HG03571 (cell line): ENCODE measurements around the gene BTBD2.

Source experiments
- ATAC-seq: cut with Tn5 transposase; IDR thresholded peaks from one replicate; pipeline ENCODE4 v1.9.1; 2021; ENCODE audit not compliant: unreplicated experiment

BTBD2 gene

DNA sequence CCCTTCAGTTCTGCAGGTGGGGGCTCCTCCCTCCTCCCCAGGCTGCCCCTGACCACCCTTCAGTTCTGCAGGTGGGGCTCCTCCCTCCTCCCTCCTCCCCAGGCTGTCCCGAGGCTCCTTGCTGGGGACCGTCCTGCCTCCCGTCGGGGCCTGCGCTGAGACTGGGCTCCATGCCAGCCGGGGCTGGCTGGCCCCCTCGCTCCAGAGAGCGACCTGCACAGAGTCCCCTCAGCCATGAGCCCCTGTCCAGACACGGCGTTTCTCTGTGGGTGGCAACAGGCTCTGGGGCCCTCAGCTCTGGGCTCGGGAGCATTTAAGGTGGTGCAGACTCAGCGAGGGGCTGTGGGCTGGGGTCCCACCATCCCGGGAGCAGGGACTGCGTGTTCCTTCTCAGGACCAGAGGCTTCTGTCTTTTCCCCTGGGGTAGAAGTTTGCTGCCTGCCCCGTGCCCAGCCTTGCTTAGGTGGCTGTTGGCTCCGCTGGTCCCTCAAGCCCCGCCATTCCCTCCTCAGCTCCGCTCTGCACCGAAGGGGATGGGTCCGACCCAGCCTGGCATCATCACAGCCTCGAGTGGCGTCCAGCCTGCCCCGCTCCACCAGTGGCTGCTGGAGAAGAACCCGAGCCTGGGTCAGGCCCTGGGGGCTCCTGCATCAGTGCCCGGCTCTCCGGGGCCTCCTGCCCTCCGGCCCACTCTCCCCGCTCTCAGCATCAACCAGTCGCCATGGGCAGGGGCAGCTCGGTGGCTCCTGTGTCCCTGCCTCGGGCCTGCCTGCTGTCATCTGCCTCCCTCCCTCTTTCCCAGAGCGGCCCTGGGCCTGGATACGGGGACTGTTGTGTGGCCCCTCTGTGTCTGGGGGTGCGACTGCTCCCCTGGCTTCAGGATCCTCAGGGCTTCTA, 47.0 kb downstream of the BTBD2 start:
- no peak for ATAC-seq

DNA sequence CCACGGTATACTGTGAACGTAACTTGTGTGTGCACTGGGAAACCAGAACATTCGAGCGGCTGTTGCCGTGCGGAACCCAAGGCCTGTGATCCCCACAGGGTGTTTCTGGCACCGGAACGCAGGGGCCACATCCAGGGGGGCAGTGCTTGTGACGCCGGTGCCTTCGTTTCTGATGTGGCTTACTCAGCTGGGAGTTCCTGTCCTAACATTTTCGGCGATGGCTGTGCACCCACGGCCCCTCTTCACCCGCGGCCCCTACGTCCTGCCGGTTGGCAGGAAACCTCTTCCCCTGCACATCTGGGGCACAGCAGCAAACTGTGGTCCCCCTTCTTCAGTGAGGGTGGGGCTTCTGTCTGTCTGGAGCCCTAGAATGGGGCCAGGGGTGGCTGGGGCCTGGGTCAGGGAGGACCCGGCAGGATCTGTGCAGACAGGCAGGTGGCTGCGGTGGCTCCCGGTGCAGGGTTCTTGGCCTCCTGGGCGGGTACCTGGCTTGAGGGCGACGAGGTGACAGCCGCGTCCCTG, 48.4 kb downstream of the BTBD2 start:
- no peak for ATAC-seq

DNA sequence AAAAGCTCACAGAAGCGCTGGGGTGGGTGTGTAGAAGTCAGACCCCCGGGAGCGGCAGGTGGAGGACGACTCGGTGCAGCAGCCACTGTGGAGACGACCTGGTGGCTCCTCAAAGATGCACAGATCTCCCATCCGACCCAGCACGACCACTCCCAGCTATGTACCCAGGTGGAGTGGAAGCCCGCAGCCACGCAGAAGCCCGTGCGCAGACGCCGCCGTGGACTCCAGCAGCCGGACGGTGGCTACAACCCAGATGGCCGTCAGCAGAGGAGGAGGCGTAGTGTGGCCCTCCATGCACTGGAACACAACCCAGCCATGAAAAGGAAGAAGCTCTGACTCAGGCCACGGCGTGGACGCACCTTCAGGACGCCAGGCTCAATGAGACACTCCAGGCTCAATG, 52.8 kb downstream of the BTBD2 start:
- ATAC-seq = no peak

DNA sequence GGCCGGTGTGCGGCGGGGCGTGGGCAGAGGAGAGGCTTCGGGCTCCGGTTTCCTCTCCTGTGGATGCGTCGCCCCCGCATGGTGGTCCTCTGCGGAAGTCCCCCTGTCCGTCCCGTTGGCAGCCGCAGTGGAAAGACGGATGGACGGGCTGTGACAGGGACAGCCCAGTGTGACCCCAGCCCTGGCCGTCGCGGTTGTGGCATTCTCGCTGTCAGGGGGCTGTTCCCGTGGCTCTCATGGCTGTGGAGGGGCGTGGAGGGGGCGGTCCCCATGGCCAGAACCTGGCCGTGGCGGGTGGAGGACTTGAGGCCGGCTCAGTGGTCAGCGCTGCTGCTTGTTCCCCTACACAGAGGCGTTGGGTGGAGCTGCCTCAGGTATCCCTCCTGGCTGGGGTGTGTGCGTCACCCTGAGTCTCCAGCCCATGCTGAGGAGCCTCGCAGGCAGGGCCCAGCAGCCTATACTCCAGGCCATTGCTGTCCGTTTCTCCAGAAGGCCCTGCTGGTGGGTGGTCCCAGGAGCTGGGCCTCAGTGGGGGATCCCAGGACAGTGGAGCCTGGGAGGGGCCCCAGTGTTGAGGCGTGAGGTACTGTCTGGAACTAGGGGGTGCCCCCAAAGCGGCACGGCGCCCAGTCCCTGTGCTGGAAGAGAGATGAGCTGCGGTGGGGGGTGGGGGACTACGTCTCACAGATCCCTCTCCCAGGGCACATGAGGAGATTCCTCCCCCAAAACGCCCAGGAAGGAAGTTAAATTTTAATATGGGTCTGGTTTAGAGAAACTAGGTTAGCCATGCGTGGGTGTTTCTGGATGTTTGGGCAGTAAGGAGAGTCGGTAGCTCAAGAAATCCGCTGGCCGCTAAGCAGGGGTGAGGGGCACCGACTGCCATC, 54.3 kb downstream of the BTBD2 start:
- ATAC-seq = no peak

DNA sequence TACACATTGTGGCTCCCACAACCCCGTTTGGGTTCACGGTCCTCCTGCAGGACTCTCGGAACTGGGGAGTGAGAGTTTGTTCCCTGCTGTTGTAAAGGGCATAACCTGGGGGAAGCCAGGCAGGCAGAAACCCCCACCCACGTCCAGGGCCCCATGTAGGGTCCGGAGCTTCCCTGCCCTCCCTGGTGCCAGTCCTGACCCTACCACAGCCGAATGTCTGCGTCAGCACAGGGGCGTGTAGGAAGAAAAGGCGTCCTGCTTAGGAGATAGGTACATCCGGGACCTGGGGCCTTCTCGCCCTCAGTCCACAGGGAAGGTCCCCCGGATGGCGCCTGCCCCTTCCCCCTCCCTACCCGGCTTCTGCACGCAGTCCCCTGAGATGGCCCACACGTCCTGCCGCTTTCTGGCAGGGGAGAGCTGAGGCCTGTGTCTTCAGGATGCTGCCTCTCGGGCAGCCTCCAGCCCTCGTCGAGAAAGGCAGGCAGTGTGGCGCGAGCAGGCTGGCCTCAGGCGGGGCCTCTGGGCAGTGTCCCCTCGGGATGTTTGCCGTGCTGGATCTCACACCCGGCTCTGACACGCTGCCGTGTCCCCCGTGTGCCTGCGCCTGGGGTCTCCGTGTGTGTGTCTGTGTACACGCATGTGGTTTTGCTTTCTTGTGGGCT, 55.5 kb downstream of the BTBD2 start:
- no peak for ATAC-seq

DNA sequence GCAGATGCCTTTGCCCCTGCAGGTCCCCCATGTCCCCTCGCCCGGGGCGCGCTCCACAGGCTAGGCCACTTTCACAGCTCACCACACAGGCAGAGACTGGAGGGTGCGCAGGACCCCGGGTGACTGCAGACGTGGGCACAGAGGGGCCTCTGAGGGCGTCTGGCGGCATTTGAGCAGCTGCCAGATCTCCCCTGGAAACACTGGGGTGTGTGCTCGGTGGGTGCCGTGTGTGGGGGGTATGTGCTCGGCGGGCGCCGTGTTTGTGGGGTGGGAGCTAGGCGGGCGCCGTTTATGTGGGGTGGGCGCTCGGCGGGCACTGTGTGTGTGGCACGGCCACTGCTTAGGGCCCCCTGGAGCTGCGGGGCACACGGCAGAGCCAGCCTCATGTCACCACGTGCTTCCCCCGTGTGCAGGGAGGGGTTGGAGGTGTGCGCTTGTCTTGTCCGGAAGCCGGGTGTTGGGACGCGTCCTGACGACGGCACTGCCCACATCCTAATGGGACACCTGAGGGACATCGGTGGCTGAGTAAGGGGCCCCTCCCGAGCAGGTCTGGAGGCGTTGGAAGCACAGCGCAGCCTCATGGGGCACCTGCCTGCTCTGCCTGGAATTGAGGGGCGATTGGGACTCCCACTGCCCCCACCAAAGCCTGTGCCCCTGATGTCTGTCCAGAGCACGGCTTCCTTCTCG, 57.8 kb downstream of the BTBD2 start:
- no peak for ATAC-seq

DNA sequence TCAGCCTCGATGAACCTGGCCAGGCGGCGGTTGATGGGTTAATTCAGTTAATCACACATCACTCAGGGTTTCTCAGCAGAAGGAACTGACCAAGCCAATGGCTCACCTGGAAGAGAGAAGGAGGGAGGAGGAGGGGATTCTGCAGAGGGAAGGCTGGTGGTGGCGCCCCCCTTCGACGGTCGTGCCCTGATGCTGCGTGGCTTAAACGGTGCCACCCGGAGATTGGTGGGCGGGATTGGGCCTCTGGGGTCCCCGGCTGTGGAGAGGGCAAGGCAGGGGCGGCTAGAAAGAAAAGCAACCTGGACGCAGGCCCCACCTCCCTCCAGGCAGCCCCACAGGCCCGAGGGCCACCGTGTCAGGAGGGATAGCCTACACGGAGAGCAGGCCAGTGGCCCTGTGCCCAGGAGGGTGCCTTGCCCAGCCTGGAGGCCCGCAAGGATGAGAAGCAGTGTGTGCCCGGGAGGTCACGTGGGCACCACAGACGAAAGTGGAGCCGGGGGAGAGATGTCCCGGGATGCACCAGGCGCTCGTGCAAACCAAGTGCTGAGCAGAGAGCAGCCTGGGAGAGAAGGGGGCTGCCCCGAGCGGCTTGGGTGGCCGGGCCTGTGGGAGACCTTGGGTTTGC, 58.5 kb downstream of the BTBD2 start:
- no peak for ATAC-seq

DNA sequence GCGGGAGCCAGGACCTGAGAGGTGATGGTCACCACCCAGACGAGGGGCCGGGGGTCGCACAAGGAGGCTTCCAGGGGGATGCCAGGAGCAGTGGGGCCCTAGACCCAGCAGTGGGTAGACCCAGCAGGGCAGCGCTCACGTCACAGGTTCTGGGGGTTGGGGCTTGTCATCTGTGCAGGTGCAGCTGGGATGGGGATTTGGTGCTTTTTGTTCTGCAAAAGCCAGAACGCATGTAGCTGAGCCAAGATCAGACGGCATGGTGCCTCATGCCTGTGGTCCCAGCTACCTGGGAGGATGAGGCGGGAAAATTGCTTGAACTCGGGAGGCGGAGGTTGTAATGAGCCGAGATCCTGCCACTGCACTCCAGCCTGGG, 59.4 kb downstream of the BTBD2 start:
- no peak for ATAC-seq

DNA sequence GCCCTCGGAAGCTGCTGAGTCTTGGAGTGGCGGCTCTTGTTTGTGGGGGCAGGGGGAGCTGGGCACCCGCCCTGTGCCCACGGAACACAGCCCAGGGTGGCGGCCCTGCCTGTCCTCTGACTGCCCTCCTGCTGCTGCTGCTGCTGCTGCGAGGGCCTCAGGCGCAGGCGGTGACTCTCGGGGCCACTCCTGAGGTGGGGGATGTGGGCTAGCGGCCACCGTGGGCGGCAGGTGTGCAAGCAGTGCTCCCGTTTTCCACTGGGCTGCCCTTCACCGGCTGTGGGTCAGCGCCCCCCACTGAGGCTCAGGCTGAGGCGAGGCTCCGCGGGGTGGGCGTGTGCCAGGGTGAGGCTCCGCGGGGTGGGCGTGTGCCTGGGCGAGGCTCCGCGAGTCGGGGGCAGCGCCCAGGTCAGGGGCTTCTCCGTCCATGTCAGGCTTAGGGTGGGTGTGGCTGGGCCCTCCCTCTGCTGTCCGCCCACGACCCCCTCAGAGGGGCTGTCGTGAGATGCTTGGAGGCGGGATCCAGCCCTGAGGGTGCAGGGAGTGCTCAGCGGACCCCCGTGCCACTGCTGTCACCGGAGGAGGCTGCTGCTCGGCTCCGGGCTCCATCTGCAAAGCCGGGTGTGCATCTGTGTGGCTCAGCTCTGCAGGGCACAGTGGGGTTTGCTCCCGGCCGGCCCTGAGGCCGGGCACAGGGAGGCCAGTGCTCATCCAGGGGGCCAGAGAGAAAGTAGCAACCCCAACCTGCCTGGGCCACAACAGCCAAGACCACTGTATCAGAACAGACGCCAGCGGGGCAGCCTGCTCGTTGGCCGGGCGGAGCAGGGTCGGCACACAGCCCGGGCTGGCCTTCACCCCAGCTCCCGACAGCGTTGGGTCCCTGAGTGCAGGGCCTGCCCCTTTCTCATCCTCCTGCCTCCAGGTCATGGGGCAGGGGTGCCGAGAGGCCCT, 60.1 kb downstream of the BTBD2 start:
- ATAC-seq = no peak

DNA sequence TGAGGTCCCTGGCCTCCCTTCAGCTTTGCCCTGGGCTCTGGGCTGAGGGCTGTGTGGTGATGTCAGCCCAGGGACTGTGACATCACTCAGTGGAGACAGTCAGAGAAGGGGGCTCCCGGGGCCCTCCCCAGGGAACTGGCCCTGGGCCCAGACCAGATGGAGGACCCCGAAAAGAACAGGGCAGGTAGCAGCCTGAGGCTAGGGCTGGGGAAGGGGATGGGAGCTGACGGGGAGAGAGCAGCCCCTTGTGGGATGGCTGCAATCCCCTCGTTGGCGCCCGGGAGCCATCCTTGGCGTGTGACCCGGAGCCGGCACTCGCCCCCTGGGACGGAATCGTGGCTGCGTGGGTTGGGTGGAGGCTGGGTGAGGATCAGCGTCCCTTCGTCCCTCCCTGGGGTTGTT, 61.0 kb downstream of the BTBD2 start:
- no peak for ATAC-seq

DNA sequence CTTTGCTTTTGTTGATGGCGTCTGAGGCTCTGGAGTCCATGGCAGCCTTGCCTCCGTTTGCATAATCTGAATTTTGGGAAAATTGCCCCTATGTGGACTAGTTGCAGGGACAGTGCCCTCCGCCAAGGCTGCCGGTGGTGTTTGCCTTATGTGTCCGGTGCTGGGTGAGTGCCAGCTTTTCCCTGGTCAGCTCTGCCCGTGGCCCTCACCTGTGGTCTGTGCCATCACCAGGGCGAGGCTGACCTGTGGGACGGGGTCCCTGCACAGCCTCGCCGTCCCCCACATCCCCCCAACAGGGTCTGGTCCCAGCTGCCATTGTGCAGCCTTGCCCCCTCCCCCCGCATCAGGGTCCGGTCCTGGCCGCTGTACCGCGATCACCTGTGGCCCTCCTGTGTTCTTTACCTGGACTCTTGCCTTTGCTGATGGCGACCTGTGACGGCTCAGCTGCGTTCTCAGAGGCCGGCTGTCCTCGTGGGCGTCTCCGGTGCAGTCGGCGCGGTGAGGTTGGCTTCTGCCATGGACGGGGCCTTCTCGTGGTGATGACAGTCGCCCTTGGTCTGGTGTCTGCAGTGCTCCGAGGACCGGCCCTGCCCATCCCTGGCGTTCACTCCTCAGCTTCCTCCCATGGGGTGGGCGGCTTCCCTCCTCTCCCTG, 61.9 kb downstream of the BTBD2 start:
- no peak for ATAC-seq

DNA sequence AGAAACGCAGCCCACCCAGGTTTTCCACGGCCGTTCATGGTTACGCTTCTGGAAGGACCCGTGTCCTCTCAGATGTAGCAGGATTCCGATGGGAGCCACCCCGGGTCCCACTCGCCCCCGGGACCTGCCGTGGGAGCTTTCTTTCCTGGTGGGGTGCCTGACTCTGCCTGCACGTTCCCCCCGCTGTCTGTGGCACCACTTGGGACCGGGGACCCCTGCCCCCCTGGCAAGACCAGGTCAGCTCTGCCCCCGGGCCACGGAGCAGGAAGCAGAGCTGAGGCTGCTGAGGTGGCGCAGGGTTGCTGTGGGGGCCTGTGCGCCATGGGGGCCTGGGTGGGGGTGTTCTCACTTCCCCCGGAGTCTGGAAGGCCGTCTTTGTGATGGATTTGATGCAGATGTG, 62.5 kb downstream of the BTBD2 start:
- ATAC-seq = no peak

DNA sequence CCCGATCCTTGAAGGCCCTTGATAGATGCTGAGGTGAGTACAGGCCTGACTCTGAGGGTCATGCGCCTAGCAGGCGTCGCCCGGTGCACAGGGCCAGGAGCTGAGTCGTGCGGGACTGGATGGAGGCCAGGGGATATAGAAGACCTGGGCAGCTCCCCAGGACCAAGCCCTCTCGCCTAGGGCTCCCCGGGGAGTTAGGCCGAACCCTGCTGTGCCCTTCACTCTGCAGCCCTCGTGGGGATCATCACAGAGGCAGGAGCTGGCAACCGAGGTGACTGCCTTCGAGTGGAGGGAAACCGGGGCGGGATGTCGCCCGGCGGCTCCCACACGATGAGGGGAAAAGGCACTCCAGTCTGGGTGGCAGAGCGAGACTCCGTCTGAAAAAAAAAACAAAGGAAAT, 62.9 kb downstream of the BTBD2 start:
- ATAC-seq = no peak

DNA sequence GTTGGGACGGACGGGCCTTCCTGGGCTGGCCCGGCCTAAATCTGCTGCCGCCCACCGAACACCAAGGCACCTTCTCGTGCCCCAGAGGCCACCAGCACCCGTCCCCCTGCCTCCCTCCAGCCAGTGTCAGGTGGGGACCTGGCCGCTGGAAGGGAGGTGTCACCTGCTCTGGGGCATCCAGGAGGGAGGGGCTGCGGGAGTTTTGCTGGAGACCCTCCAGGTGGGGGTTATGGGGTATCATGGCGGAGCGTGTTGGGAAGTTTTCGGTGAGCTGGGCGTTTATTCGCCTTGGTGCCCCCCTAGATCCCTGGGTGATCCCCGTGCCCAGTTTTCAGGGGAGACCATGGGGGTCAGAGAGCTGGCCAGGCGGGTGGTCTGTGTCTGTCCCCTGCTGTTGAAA, 64.9 kb downstream of the BTBD2 start:
- ATAC-seq = no peak

DNA sequence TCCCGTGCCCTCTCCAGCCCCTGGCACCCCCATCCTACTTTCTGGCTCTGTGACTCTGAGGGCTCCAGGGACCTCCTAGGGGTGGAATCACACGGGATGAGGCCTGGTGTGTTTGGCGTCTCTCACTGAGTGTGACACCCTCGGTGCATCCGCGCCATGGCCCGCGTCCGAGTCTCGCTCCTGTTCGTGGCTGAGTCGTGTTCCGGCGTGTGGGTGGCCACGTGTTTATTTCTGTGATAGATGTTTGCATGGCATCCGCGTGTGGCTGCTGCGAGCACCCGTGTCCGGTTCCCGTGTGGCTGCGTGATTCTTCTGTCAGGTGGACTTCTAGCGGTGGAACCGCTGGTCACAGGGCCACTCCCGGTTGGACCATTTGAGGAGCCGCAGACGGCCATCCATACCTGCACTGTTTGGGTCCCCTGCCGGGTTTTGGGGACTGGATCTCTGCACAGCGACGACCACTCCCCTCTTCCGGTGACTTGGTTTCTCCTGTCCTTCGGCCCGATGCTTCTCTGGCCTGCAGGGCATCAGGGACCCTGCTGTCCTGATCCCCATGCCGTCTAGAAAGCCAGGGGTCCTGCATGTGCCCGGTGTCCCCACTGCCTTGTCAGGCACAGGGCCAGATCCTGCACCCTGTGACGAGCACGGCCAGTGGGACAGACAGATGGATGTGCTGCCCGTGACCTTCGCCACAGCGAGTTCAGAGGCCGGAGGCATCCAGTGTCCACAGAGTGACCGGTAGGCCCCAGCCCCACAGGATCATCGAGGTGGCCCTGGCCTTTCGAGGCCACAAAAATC, 66.0 kb downstream of the BTBD2 start:
- ATAC-seq = no peak

DNA sequence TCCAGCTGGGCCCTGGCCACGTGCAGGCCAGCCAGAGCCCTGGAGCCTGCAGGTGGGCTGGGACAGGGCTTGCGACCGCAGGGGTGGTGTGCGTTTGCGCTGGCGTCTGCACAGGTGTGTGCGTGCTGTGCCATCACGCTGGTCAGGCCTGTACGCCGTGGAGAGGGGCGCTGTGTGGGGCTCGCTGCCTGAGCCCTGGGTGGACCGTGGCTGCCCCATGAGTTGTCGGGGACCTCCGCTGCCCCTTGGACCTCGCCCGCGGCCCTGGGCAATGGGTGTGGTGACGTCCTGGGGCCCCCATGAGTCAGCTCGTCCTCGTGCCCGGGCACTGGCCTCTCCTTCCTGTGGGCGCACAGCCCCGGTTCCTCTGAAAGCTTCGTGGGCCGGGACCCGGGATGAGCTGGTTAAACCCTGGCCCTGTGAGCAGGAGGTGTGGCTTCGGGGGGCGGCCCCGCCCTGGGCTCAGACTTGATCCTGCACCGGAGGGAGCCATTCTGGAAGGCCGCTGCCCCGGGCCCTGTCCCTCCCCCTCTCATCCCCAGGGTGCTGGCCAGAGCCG, 67.8 kb downstream of the BTBD2 start:
- no peak for ATAC-seq

DNA sequence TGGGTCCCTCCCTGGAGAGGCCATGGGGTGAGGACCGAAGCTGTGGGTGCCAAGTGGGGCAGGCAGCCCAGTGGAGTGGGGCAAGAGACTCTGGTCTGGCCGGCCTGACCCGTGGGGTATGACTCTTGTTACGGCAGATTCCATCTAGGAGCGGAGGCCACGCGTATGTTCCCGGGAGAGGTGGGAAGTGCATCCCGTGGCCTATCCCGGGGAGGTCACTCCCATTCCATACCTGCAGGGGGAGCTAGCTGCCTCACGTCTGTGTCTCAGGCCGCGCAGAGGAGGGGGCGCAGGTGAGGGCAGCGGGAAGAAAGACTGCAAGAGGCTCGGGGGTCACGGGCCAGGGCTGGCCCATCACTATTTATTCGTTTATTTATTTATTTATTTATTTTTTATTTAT, 69.6 kb downstream of the BTBD2 start:
- ATAC-seq = no peak
